ENCODE data around the gene KICS2. TPM values are rescaled to one million over a fixed set of nuclear protein-coding genes. Genes with fewer than 3 reads are reported as not detected.

Gene KICS2
- total and polyA plus RNA-seq, 2 of the 13 experiments (the other 11 are each of a cell fraction or from before 2014, with no cell fraction given): 3.5 to 6.6 TPM

GRCh38 chr12:64187370-64187769 lies 34.7 kb downstream of the KICS2 start (continued):
- TF ChIP-seq ZNF646 (CRISPR knock-in tag; IDR thresholded peaks at IDR 0.05) (no peak), ZNF343 (CRISPR knock-in tag; IDR thresholded peaks at IDR 0.05) (no peak), PRMT3 (CRISPR knock-in tag; IDR thresholded peaks at IDR 0.05; ENCODE audit: borderline replicate concordance, low read depth) (no peak), NR1H2 (CRISPR knock-in tag; IDR thresholded peaks at IDR 0.05; ENCODE audit: borderline replicate concordance, low read depth) (no peak), ZNF780A (CRISPR knock-in tag; IDR thresholded peaks at IDR 0.05) (no peak), SOX5 (CRISPR knock-in tag; IDR thresholded peaks at IDR 0.05; ENCODE audit: borderline replicate concordance) (no peak)

- ChIA-PET CTCF (ENCODE audit: low intra/inter-chr PET ratio, low total read pairs) (no interaction called here), POLR2A (no interaction called here)
- H3K79me2 ChIP-seq (ENCODE audit: insufficient read depth, low read length): no peaks in the 10 kb centered on the region
- H3K9me3 ChIP-seq (ENCODE audit: low read length): no peaks in the 10 kb centered on the region
- in situ Hi-C loops (cut with HindIII; ENCODE audit: extremely low pct_ligation_motif_present, low pct_unique_long_range_greater_than_20kb) (no loop called here), intact Hi-C loops (cut with micrococcal nuclease; ENCODE audit: unreplicated experiment) (no loop called here)
- FAIRE-seq (no peak), ATAC-seq (no peak), DNase-seq (ENCODE audit: low spot score) (no peak)
- H3K27ac ChIP-seq (ENCODE audit: extremely low read length, insufficient read depth, low read length): no peak overlapping the region
- no peaks in the 10 kb centered on the region for H3K4me1 ChIP-seq (ENCODE audit: insufficient read depth, low read length)
- 100% methylated on average over 2 of the region's 2 CpGs for WGBS (ENCODE audit: low lambda C conversion rate)
- no peaks in the 10 kb centered on the region for H3K36me3 ChIP-seq (replicated peaks in 1 of 2; ENCODE audit: control insufficient read depth in 1 of 2, insufficient read depth in 2 of 2, low read length in 2 of 2)
- no peak overlapping the region for H3K4me3 ChIP-seq (replicated peaks in 1 of 3; ENCODE audit: insufficient read depth in 1 of 3, low read depth in 2 of 3, low read length in 3 of 3)
- H3K27me3 ChIP-seq (ENCODE audit: control insufficient read depth in 1 of 2, insufficient read depth in 2 of 2, low read length in 2 of 2): no peaks in the 10 kb centered on the region
- no peak overlapping the region for H3K4me2 ChIP-seq (ENCODE audit: low read depth, low read length)
- no peak overlapping the region for H2AFZ ChIP-seq (ENCODE audit: low read length)
- TF ChIP-seq PBX2 (CRISPR knock-in tag; IDR thresholded peaks at IDR 0.05) (no peak), SMYD3 (CRISPR knock-in tag; IDR thresholded peaks at IDR 0.05) (no peak), ARID2 (CRISPR knock-in tag; IDR thresholded peaks at IDR 0.05; ENCODE audit: borderline replicate concordance) (no peak), ZNF570 (CRISPR knock-in tag; IDR thresholded peaks at IDR 0.05; ENCODE audit: borderline replicate concordance) (no peak), THYN1 (CRISPR knock-in tag; IDR thresholded peaks at IDR 0.05; ENCODE audit: borderline replicate concordance, low read depth) (no peak), ZNF3 (CRISPR knock-in tag; IDR thresholded peaks at IDR 0.05) (no peak), RAD21 (CRISPR knock-in tag; IDR thresholded peaks at IDR 0.05) (no peak)
- no peak overlapping the region for H3K9ac ChIP-seq (ENCODE audit: insufficient read depth, low read depth, low read length)
- H4K20me1 ChIP-seq (ENCODE audit: insufficient read depth, low read length): no peaks in the 10 kb centered on the region
- no TSS peak for BruUV-seq (replicated peaks)
Observed at GRCh38 chr12:64186789-64187188, 35.3 kb downstream of the KICS2 start.
